Hepatocyte (in vitro differentiated cells): ENCODE measurements around the gene NR6A1. TPM values are rescaled to one million over a fixed set of nuclear protein-coding genes. Genes with fewer than 3 reads are reported as not detected.

Experiments
- DNase-seq: peaks from one replicate; pipeline ENCODE4 v3.0.0-alpha.2; 2016; ENCODE audit warnings: low spot score
- H2AFZ ChIP-seq: fragments of 200-600 bp; sonication (generic); 2 replicates; pipeline ENCODE4 v1.6.0; 2016; ENCODE audit warnings: antibody characterized with exemption, mild to moderate bottlenecking
- H3K27ac ChIP-seq: fragments of 200-600 bp; sonication (generic); 2 replicates; pipeline ENCODE4 v1.5.1; 2016; ENCODE audit warnings: mild to moderate bottlenecking
- H3K27me3 ChIP-seq: fragments of 200-600 bp; sonication (generic); 2 replicates; pipeline ENCODE4 v1.6.1; 2016
- H3K36me3 ChIP-seq: fragments of 200-600 bp; sonication (generic); replicated peaks from 2 replicates; pipeline ENCODE4 v1.5.1; 2016; ENCODE audit warnings: low read depth; ENCODE audit not compliant: insufficient read depth
- H3K4me1 ChIP-seq: fragments of 200-600 bp; sonication (generic); 2 replicates; pipeline ENCODE4 v1.5.1; 2016; ENCODE audit warnings: mild to moderate bottlenecking, moderate library complexity; ENCODE audit not compliant: insufficient read depth
- H3K4me2 ChIP-seq: fragments of 200-600 bp; sonication (generic); 2 replicates; pipeline ENCODE4 v1.6.0; 2016
- H3K4me3 ChIP-seq: fragments of 200-600 bp; sonication (generic); 2 replicates; pipeline ENCODE4 v1.5.1; 2016; ENCODE audit warnings: mild to moderate bottlenecking
- H3K79me2 ChIP-seq: fragments of 200-600 bp; sonication (generic); 2 replicates; pipeline ENCODE4 v1.6.0; 2017; ENCODE audit warnings: mild to moderate bottlenecking
- H3K9me2 ChIP-seq: fragments of 200-600 bp; sonication (generic); replicated peaks from 2 replicates; pipeline ENCODE4 v1.6.0; 2017; ENCODE audit warnings: mild to moderate bottlenecking; ENCODE audit not compliant: insufficient read depth
- H3K9me3 ChIP-seq: fragments of 200-600 bp; sonication (generic); 2 replicates; pipeline ENCODE4 v1.5.1; 2016; ENCODE audit warnings: low read depth, mild to moderate bottlenecking
- H4K20me1 ChIP-seq: fragments of 200-600 bp; sonication (generic); 2 replicates; pipeline ENCODE4 v1.6.0; 2016; ENCODE audit warnings: mild to moderate bottlenecking; ENCODE audit not compliant: insufficient read depth, poor library complexity, severe bottlenecking
- EZH2 ChIP-seq: fragments of 200-600 bp; sonication (generic); IDR thresholded peaks from 2 replicates; pipeline ENCODE4 v1.6.1; 2016; ENCODE audit warnings: antibody characterized with exemption, mild to moderate bottlenecking, borderline replicate concordance
- EZH2phosphoT487 ChIP-seq: fragments of 200-600 bp; sonication (generic); IDR thresholded peaks from one replicate; pipeline ENCODE4 v1.6.1; 2018; ENCODE audit warnings: antibody characterized with exemption, mild to moderate bottlenecking, low read depth, moderate library complexity; ENCODE audit not compliant: unreplicated experiment, severe bottlenecking
- WGBS: methylation state at CpG from one replicate; pipeline ENCODE4 v1.1.6; 2016; ENCODE audit warnings: low lambda C conversion rate; ENCODE audit errors: missing lambda C conversion rate; 5-methylcytosine and 5-hydroxymethylcytosine counted together
- polyA plus RNA-seq: library from polyadenylated mRNA; unstranded; fragments of >200 nt; fragmentation: Nextera tagmentation; extraction: Ambion mirVana; gene quantifications from 2 replicates; pipeline ENCODE4 v1.2.1, GENCODE V29; 2016
- total RNA-seq: library from RNA; depleted of rRNA; stranded (reverse); fragments of >200 nt; gene quantifications from 2 replicates; pipeline ENCODE4 v1.2.3, GENCODE V29; 2014
- TF ChIP-seq, protein P1 (sequence below): fragments of 200-600 bp; sonication (generic); IDR thresholded peaks from 2 replicates; pipeline ENCODE4 v1.5.1; 2016; ENCODE audit warnings: antibody characterized with exemption, mild to moderate bottlenecking; ENCODE audit not compliant: poor library complexity

The NR6A1 gene
- total and polyA plus RNA-seq, 2 experiments from 2014 or later: 1.2 to 4.0 TPM

DNA sequence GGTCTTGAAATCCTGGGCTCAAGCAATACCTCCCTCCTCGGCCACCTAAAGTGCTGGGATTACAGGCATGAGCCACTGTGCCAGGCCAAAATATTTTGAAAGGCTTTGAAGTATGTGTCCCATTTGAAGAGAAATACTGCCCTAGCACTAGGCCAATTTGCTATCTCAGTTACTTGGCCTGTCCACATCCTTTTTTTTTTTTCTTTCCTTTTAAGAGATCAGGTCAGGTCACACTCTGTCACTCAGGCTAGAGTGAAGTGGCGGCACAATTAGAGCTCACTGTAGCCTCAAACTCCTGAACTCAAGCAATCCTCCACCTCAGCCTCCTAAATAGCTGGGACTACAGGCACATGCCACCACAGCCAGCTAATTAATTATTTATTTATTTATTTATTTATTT is 84.2 kb downstream of the NR6A1 start:
- H4K20me1 ChIP-seq: no peaks in the 10 kb centered on the region
- no peak for DNase-seq
- H3K36me3 ChIP-seq: no peaks in the 10 kb centered on the region
- no peak overlapping the region for H3K4me3 ChIP-seq
- no peak overlapping the region for H3K4me2 ChIP-seq
- H3K4me1 ChIP-seq: no peaks in the 10 kb centered on the region
- TF ChIP-seq EZH2phosphoT487 (no peak), EZH2 (no peak)
- no peak overlapping the region for H2AFZ ChIP-seq
- H3K9me3 ChIP-seq: no peaks in the 10 kb centered on the region
- WGBS: 94% methylated on average over 2 of the region's 2 CpGs
- peaks cover 31% of the 10 kb centered on the region for H3K79me2 ChIP-seq
- no peaks in the 10 kb centered on the region for H3K27me3 ChIP-seq
- H3K27ac ChIP-seq: no peak overlapping the region
- H3K9me2 ChIP-seq: no peaks in the 10 kb centered on the region

- Histone ChIP-seq H3K4me2 (no peak overlapping the region), H3K27me3 (no peaks in the 10 kb centered on the region), H3K36me3 (no peaks in the 10 kb centered on the region), H3K9me2 (no peaks in the 10 kb centered on the region), H3K9me3 (no peaks in the 10 kb centered on the region), H3K4me1 (no peaks in the 10 kb centered on the region), H2AFZ (no peak overlapping the region), H3K4me3 (no peak overlapping the region), H3K27ac (no peak overlapping the region), H3K79me2 (peaks cover 24% of the 10 kb centered on the region), H4K20me1 (no peaks in the 10 kb centered on the region)
- 92% methylated on average over 5 of the region's 5 CpGs for WGBS
- TF ChIP-seq EZH2 (no peak), EZH2phosphoT487 (no peak)
- TF ChIP-seq, protein P1, sequence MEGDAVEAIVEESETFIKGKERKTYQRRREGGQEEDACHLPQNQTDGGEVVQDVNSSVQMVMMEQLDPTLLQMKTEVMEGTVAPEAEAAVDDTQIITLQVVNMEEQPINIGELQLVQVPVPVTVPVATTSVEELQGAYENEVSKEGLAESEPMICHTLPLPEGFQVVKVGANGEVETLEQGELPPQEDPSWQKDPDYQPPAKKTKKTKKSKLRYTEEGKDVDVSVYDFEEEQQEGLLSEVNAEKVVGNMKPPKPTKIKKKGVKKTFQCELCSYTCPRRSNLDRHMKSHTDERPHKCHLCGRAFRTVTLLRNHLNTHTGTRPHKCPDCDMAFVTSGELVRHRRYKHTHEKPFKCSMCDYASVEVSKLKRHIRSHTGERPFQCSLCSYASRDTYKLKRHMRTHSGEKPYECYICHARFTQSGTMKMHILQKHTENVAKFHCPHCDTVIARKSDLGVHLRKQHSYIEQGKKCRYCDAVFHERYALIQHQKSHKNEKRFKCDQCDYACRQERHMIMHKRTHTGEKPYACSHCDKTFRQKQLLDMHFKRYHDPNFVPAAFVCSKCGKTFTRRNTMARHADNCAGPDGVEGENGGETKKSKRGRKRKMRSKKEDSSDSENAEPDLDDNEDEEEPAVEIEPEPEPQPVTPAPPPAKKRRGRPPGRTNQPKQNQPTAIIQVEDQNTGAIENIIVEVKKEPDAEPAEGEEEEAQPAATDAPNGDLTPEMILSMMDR: no peak
- no peak for DNase-seq
Measured at GRCh38 chr9:124685217-124685616, 85.9 kb downstream of the NR6A1 start.

DNA sequence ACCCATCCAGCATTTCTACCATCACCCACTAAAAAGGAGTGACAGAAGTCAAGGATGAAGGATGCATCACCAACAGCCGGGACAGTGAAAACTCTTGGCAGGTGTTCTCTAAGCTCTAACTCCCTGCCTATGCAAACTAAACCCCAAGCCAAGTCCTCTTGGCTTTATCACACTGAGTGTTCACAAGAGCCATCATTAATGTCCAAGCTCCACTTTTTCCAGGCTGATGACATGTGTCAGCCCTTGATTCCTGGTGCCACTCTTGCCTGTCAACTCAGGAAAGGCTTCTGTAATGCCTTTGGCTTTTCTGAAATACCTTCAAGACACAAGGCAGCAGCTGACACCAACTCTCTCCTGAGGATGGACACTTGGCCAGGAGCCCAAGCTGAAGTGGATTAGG is 86.9 kb downstream of the NR6A1 start:
- peaks cover 27% of the 10 kb centered on the region for H3K79me2 ChIP-seq
- TF ChIP-seq, protein P1: no peak
- TF ChIP-seq EZH2phosphoT487: no peak
- TF ChIP-seq EZH2: no peak
- H3K27me3 ChIP-seq: no peaks in the 10 kb centered on the region
- 96% methylated on average over 1 of the region's 1 CpG for WGBS
- no peaks in the 10 kb centered on the region for H3K9me3 ChIP-seq
- no peaks in the 10 kb centered on the region for H3K4me1 ChIP-seq
- no peaks in the 10 kb centered on the region for H4K20me1 ChIP-seq
- no peak overlapping the region for H2AFZ ChIP-seq
- H3K4me3 ChIP-seq: no peak overlapping the region
- no peak overlapping the region for H3K27ac ChIP-seq
- no peak for DNase-seq
- H3K36me3 ChIP-seq: no peaks in the 10 kb centered on the region
- H3K4me2 ChIP-seq: no peak overlapping the region
- no peaks in the 10 kb centered on the region for H3K9me2 ChIP-seq

- Histone ChIP-seq H3K4me1 (no peaks in the 10 kb centered on the region), H3K27me3 (no peaks in the 10 kb centered on the region), H3K4me3 (no peak overlapping the region), H3K9me2 (no peaks in the 10 kb centered on the region), H3K36me3 (no peaks in the 10 kb centered on the region), H3K4me2 (no peak overlapping the region), H2AFZ (no peak overlapping the region), H3K79me2 (peaks cover 34% of the 10 kb centered on the region), H3K27ac (no peak overlapping the region), H3K9me3 (no peaks in the 10 kb centered on the region), H4K20me1 (no peaks in the 10 kb centered on the region)
- DNase-seq: no peak
- WGBS: 96% methylated on average over 3 of the region's 3 CpGs
- TF ChIP-seq, protein P1: no peak
- no peak for TF ChIP-seq EZH2phosphoT487
- no peak for TF ChIP-seq EZH2
Measured at GRCh38 chr9:124683043-124683442, 88.1 kb downstream of the NR6A1 start.
